Measurements from ENCODE around the gene SMIM5. TPM values are rescaled to one million over a fixed set of nuclear protein-coding genes. Genes with fewer than 3 reads are reported as not detected.

Gene SMIM5
- total RNA-seq, 1 donor from 2014 or later: 1.7 TPM

DNA sequence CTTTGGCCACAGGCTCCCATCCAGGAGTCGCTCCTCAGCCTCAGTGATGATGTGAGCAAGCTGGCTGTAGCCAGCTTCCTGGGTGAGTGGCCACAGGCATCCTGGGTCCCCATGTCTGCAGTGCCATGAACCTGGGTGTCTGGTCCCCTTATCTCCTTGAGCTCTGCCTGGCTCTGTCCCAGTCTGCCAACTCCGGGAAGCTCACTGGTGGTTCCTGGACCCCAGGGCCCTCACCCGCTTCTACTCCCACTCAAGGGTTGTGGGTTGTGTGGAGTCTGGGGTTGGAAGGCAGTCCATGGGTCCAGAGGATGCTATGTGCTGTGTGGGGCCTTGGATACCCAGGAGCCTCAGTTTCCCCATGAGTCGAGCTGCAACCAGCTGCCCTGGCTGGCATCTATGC lies 11.7 kb upstream of the SMIM5 start:
- no peak for DNase-seq (ENCODE audit: low read depth)
- no peak overlapping the region for H3K4me3 ChIP-seq (ENCODE audit: low read depth, low read length)
- H3K36me3 ChIP-seq (ENCODE audit: control insufficient read depth, insufficient read depth, low read length): no peaks in the 10 kb centered on the region
- TF ChIP-seq, protein P1, sequence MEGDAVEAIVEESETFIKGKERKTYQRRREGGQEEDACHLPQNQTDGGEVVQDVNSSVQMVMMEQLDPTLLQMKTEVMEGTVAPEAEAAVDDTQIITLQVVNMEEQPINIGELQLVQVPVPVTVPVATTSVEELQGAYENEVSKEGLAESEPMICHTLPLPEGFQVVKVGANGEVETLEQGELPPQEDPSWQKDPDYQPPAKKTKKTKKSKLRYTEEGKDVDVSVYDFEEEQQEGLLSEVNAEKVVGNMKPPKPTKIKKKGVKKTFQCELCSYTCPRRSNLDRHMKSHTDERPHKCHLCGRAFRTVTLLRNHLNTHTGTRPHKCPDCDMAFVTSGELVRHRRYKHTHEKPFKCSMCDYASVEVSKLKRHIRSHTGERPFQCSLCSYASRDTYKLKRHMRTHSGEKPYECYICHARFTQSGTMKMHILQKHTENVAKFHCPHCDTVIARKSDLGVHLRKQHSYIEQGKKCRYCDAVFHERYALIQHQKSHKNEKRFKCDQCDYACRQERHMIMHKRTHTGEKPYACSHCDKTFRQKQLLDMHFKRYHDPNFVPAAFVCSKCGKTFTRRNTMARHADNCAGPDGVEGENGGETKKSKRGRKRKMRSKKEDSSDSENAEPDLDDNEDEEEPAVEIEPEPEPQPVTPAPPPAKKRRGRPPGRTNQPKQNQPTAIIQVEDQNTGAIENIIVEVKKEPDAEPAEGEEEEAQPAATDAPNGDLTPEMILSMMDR (IDR thresholded peaks at IDR 0.05; ENCODE audit: insufficient read depth, low read length, poor library complexity, severe bottlenecking): no peak
- H3K27me3 ChIP-seq (ENCODE audit: control insufficient read depth, insufficient read depth, low read length): peaks cover 20% of the 10 kb centered on the region

DNA sequence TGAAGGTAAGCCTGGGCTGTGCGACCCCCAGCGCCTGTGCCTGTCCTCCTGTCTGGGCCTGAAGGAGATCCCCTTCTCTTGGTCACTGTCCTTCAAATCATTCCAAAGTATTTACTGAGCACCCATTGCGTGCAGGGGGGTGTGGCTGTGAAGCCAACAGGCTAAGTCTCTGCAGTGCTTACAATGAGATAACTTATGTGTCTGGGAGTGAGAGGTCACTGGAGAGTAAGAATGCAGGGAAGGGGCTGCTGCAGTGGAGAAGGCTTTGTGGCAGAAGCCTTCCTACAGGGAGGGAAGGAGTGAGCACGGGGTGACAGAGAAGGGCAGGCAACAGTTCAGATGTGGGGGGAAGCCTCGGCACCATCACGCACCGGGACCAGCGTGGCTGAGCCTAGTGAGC lies 11.2 kb upstream of the SMIM5 start:
- Histone ChIP-seq H3K36me3 (ENCODE audit: control insufficient read depth, insufficient read depth, low read length) (no peaks in the 10 kb centered on the region), H3K27me3 (ENCODE audit: control insufficient read depth, insufficient read depth, low read length) (peaks cover 20% of the 10 kb centered on the region), H3K4me3 (ENCODE audit: low read depth, low read length) (no peak overlapping the region)
- TF ChIP-seq, protein P1 (IDR thresholded peaks at IDR 0.05; ENCODE audit: insufficient read depth, low read length, poor library complexity, severe bottlenecking): no peak
- DNase-seq (ENCODE audit: low read depth): no peak

DNA sequence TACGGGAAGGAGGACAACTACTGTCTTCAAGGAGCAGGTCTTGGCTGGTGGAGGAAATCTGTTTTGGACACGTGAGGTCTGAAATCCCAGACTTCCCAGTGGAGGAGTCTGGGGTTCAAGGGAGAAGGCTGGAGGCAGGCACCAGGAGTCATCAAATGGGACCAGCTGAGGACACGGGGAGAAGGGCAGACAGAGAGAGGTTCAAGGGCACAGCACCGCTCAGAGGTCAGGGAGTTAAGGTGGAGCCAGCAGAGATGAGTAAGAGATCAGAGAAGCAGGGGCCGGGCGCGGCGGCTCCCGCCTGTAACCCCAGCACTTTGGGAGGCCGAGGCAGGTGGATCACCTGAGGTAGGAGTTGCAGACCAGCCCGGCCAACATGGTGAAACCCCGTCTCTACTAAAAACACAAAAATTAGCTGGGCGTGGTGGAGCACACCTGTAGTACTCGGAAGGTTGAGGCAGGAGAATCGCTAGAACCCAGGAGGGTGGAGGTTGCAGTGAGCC lies 10.4 kb upstream of the SMIM5 start:
- TF ChIP-seq, protein P1 (IDR thresholded peaks at IDR 0.05; ENCODE audit: insufficient read depth, low read length, poor library complexity, severe bottlenecking): no peak
- no peak for DNase-seq (ENCODE audit: low read depth)
- Histone ChIP-seq H3K4me3 (ENCODE audit: low read depth, low read length) (no peak overlapping the region), H3K36me3 (ENCODE audit: control insufficient read depth, insufficient read depth, low read length) (no peaks in the 10 kb centered on the region), H3K27me3 (ENCODE audit: control insufficient read depth, insufficient read depth, low read length) (peaks cover 17% of the 10 kb centered on the region)

DNA sequence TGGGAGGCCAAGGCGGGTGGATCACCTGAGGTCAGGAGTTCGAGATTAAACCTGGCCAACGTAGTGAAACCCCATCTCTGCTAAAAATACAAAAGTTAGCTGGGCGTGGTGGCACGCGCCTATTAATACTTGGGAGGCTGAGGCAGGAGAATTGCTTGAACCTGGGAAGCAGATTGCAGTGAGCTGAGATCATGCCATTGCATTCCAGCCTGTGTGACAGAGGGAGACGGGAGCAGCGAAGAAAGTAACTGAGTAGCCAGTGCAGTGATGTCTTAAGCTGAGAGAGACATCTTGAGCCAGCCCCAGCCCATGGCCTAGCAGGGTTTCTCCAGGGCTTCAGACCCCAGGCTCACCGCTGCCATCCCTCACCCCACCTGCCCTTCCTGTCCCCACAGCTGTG lies 9.8 kb upstream of the SMIM5 start:
- TF ChIP-seq, protein P1 (IDR thresholded peaks at IDR 0.05; ENCODE audit: insufficient read depth, low read length, poor library complexity, severe bottlenecking): no peak
- no peak for DNase-seq (ENCODE audit: low read depth)
- H3K27me3 ChIP-seq (ENCODE audit: control insufficient read depth, insufficient read depth, low read length): peaks cover 17% of the 10 kb centered on the region
- H3K4me3 ChIP-seq (ENCODE audit: low read depth, low read length): no peak overlapping the region
- H3K36me3 ChIP-seq (ENCODE audit: control insufficient read depth, insufficient read depth, low read length): no peaks in the 10 kb centered on the region

DNA sequence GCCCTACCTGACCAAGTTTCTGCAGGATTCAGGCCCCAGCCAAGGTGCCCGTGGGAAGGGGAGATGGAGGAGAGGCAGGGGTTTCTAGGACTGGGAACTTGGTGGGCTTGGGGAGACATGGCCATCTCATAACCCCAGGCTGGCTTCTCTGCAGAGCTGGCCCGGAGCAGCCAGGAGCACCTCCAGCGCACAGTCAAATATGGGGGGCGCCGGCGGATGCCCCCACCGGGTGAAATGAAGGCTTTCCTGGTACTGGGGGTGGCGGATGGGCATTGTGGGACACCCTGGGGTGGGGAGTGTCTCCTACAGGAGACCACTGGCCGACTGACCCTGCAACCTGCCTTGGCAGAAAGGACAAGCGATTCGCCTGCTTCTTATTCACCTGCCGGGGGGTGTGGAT lies 9.2 kb upstream of the SMIM5 start:
- H3K27me3 ChIP-seq (ENCODE audit: control insufficient read depth, insufficient read depth, low read length): peaks cover 17% of the 10 kb centered on the region
- TF ChIP-seq, protein P1 (IDR thresholded peaks at IDR 0.05; ENCODE audit: insufficient read depth, low read length, poor library complexity, severe bottlenecking): no peak
- DNase-seq (ENCODE audit: low read depth): no peak
- H3K36me3 ChIP-seq (ENCODE audit: control insufficient read depth, insufficient read depth, low read length): no peaks in the 10 kb centered on the region
- no peak overlapping the region for H3K4me3 ChIP-seq (ENCODE audit: low read depth, low read length)

DNA sequence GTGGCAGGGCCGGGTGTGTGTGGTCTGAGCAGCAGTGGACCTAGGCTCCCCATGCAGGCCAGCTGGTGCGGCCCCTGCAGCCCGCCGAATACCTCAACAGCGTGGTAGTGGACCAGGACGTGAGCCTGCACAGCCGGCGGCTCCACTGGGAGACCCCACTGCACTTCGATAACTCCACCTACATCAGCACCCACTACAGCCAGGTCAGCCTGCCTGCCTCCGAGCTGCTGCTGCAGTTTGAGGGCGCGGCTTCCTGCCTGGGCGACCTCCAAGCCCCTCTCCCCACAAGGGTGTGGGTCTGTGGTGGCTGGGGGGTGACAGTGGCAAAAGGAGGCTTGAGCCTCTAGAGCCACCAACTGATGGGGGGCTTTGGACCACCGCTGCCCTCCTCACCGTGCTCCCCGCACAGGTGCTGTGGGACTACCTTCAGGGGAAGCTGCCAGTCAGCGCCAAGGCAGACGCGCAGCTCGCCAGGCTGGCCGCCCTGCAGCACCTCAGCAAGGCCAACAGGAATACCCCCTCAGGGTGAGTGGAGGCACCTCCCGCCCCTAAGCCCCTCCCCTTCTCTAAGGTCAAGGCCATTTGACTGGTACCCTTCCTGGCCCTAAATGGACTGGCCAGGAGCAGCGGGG lies 8.4 kb upstream of the SMIM5 start:
- peaks cover 12% of the 10 kb centered on the region for H3K27me3 ChIP-seq (ENCODE audit: control insufficient read depth, insufficient read depth, low read length)
- TF ChIP-seq, protein P1 (IDR thresholded peaks at IDR 0.05; ENCODE audit: insufficient read depth, low read length, poor library complexity, severe bottlenecking): no peak
- DNase-seq (ENCODE audit: low read depth): no peak
- no peaks in the 10 kb centered on the region for H3K36me3 ChIP-seq (ENCODE audit: control insufficient read depth, insufficient read depth, low read length)
- H3K4me3 ChIP-seq (ENCODE audit: low read depth, low read length): no peak overlapping the region

Data from kidney epithelial cell (primary cell).